GM23338 (cell line): ENCODE data around the gene KRTAP13-1. TPM values are rescaled to one million over a fixed set of nuclear protein-coding genes. Genes with fewer than 3 reads are reported as not detected.

Experiments used
- ATAC-seq: fragments of 200-7000 bp; cut with Tn5 transposase; 3 replicates; pipeline ENCODE4 v1.9.1; 2020
- DNase-seq: peaks from one replicate; pipeline ENCODE4 v3.0.0-alpha.2; 2015; ENCODE audit warnings: low spot score
- H2AFZ ChIP-seq: fragments of 200-600 bp; sonication (generic); 2 replicates; pipeline ENCODE4 v1.8.0; 2016; ENCODE audit warnings: antibody characterized with exemption, mild to moderate bottlenecking, moderate library complexity
- H3F3A ChIP-seq: fragments of 200-600 bp; sonication (generic); replicated peaks from 2 replicates; pipeline ENCODE4 v1.8.0; 2017; ENCODE audit warnings: antibody characterized with exemption, mixed run types, low read depth
- H3K27ac ChIP-seq: fragments of 200-600 bp; sonication (generic); 2 replicates; pipeline ENCODE4 v1.6.1; 2016; ENCODE audit warnings: low read depth
- H3K27me3 ChIP-seq: fragments of 200-600 bp; sonication (generic); 2 replicates; pipeline ENCODE4 v1.8.0; 2016; ENCODE audit warnings: mild to moderate bottlenecking, mixed run types, moderate library complexity; ENCODE audit not compliant: insufficient read depth
- H3K36me3 ChIP-seq: fragments of 200-600 bp; sonication (generic); 2 replicates; pipeline ENCODE4 v1.8.0; 2016; ENCODE audit warnings: mild to moderate bottlenecking; ENCODE audit not compliant: insufficient read depth
- H3K4me1 ChIP-seq: fragments of 200-600 bp; sonication (generic); 2 replicates; pipeline ENCODE4 v1.8.0; 2016; ENCODE audit warnings: mild to moderate bottlenecking, moderate library complexity; ENCODE audit not compliant: insufficient read depth
- H3K4me2 ChIP-seq: fragments of 200-600 bp; sonication (generic); 2 replicates; pipeline ENCODE4 v1.7.1; 2017; ENCODE audit warnings: mixed run types
- H3K4me3 ChIP-seq: fragments of 200-600 bp; sonication (generic); 2 replicates; pipeline ENCODE4 v1.6.1; 2016; ENCODE audit warnings: mixed run types
- H3K79me2 ChIP-seq: fragments of 200-600 bp; sonication (generic); replicated peaks from 2 replicates; pipeline ENCODE4 v1.8.0; 2017; ENCODE audit warnings: mild to moderate bottlenecking; ENCODE audit not compliant: insufficient read depth
- H3K9me2 ChIP-seq: fragments of 200-600 bp; sonication (generic); 2 replicates; pipeline ENCODE4 v1.8.0; 2017; ENCODE audit not compliant: insufficient read depth
- H4K20me1 ChIP-seq: fragments of 200-600 bp; sonication (generic); replicated peaks from 2 replicates; pipeline ENCODE4 v1.8.0; 2017; ENCODE audit warnings: mild to moderate bottlenecking; ENCODE audit not compliant: insufficient read depth
- H3K27ac Mint-ChIP-seq: 2 replicates; pipeline ENCODE4 v1.8.0; 2020; ENCODE audit warnings: inconsistent platforms, mild to moderate bottlenecking, moderate library complexity, mixed read lengths
- H3K27me3 Mint-ChIP-seq: 3 replicates; pipeline ENCODE4 v1.8.0; 2022; ENCODE audit warnings: low read depth, mild to moderate bottlenecking, moderate library complexity, mixed read lengths, inconsistent platforms; ENCODE audit not compliant: insufficient read depth, poor library complexity
- H3K36me3 Mint-ChIP-seq: 3 replicates; pipeline ENCODE4 v1.8.0; 2021; ENCODE audit warnings: low read depth, mild to moderate bottlenecking, inconsistent platforms, moderate library complexity, mixed read lengths
- H3K4me1 Mint-ChIP-seq: 3 replicates; pipeline ENCODE4 v1.8.0; 2020; ENCODE audit warnings: mild to moderate bottlenecking, inconsistent platforms, mixed read lengths
- H3K4me3 Mint-ChIP-seq: 3 replicates; pipeline ENCODE4 v1.8.0; 2021; ENCODE audit warnings: moderate library complexity, mild to moderate bottlenecking, inconsistent platforms, mixed read lengths
- H3K9me3 Mint-ChIP-seq: 3 replicates; pipeline ENCODE4 v1.8.0; 2020; ENCODE audit warnings: moderate library complexity, mild to moderate bottlenecking, inconsistent platforms, mixed read lengths
- EZH2 ChIP-seq: fragments of 200-600 bp; sonication (generic); IDR thresholded peaks from one replicate; pipeline ENCODE4 v1.8.0; 2017; ENCODE audit warnings: antibody characterized with exemption, mild to moderate bottlenecking, low read depth; ENCODE audit not compliant: unreplicated experiment
- EZH2phosphoT487 ChIP-seq: fragments of 200-600 bp; sonication (generic); IDR thresholded peaks from one replicate; pipeline ENCODE4 v1.8.1; 2018; ENCODE audit warnings: antibody characterized with exemption; ENCODE audit not compliant: unreplicated experiment
- JUNB ChIP-seq: IDR thresholded peaks from one replicate; pipeline ENCODE4 v1.6.1; 2016; ENCODE audit warnings: antibody characterized with exemption; ENCODE audit not compliant: unreplicated experiment
- NANOG ChIP-seq: IDR thresholded peaks from 2 replicates; pipeline ENCODE4 v1.6.1; 2016; ENCODE audit warnings: antibody characterized with exemption, borderline replicate concordance
- STAT1 ChIP-seq: IDR thresholded peaks from one replicate; pipeline ENCODE4 v1.6.1; 2016; ENCODE audit warnings: antibody characterized with exemption; ENCODE audit not compliant: unreplicated experiment
- ZNF114 ChIP-seq: fragments of 250-450 bp; sonication (Bioruptor Pico); IDR thresholded peaks from 2 replicates; pipeline ENCODE4 v1.5.0; 2020; ENCODE audit warnings: mild to moderate bottlenecking, moderate library complexity
- ZNF331 ChIP-seq: fragments of 250-450 bp; sonication (Bioruptor Pico); IDR thresholded peaks from 2 replicates; pipeline ENCODE4 v1.5.0; 2020; ENCODE audit warnings: low read depth, mild to moderate bottlenecking, moderate library complexity
- polyA plus RNA-seq: library from polyadenylated mRNA; unstranded; fragments of >200 nt; fragmentation: Nextera tagmentation; extraction: Ambion mirVana; gene quantifications from 2 replicates; pipeline ENCODE4 v1.2.1, GENCODE V29; 2016
- total RNA-seq: library from RNA; depleted of rRNA; stranded (reverse); fragments of >200 nt; shearing (Covaris generic); gene quantifications from 2 replicates; pipeline ENCODE4 v1.2.3, GENCODE V29; 2014
- TF ChIP-seq, protein P1 (sequence below), 2 experiments: fragments of 200-600 bp in 1 of 2; sonication (generic) in 1 of 2; conservative IDR thresholded peaks; 2 replicates each; pipeline versions ENCODE4 v1.5.1 to v1.6.1; 2016 to 2017; ENCODE audit warnings: antibody characterized with exemption in 2 of 2, low read depth in 2 of 2, mild to moderate bottlenecking in 2 of 2, moderate library complexity in 1 of 2
- TF ChIP-seq, protein P2 (sequence below): IDR thresholded peaks from one replicate; pipeline ENCODE4 v1.6.1; 2018; ENCODE audit warnings: antibody characterized with exemption; ENCODE audit not compliant: unreplicated experiment
- TF ChIP-seq, protein P3 (sequence below): fragments of 250-450 bp; sonication (Bioruptor Pico); IDR thresholded peaks from 2 replicates; pipeline ENCODE4 v1.5.0; 2020; ENCODE audit warnings: mild to moderate bottlenecking, moderate library complexity

Gene KRTAP13-1
- total and polyA plus RNA-seq, 2 experiments from 2014 or later: not detected

DNA sequence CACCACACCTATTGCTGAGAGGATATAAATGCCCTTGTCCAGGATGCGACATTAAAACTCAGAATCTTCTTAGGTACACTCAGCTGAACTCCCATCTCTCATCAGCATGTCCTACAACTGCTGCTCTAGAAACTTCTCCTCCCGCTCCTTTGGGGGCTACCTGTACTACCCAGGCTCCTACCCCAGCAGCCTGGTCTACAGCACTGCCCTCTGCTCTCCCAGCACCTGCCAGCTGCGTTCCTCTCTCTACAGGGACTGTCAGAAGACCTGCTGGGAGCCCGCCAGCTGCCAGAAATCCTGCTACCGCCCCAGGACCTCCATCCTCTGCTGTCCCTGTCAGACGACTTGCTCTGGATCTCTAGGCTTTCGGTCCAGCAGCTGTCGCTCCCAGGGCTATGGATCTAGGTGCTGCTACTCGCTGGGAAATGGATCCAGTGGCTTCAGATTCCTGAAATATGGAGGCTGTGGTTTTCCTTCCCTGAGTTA is 34.4 kb downstream of the KRTAP13-1 start, which contains the start of gene KRTAP13-4:
Gene KRTAP13-4, plus strand, starts transcription at position 51 of the 486 bp plus-strand sequence. Its CDS starts 56 bp downstream, at position 107.
- peaks cover 4% of the 10 kb centered on the region for H3K27me3 Mint-ChIP-seq
- Histone ChIP-seq H3K79me2 (no peaks in the 10 kb centered on the region), H3K4me2 (no peak within 1 kb of the TSS), H3K27ac (no peak within 1 kb of the TSS), H3K4me3 (no peak within 1 kb of the TSS), H4K20me1 (no peaks in the 10 kb centered on the region), H3K9me2 (0 out of 2 replicates have a peak, but pooled peaks cover 4% of the 10 kb centered on the region), H3K4me1 (peaks cover 4% of the 10 kb centered on the region; the same call in 1 of the 2 replicates), H3K36me3 (no peaks in the 10 kb centered on the region), H2AFZ (no peak within 1 kb of the TSS), H3F3A (no peaks in the 10 kb centered on the region), H3K27me3 (no peaks in the 10 kb centered on the region)
- TF ChIP-seq STAT1: no peak
- TF ChIP-seq, protein P1, sequence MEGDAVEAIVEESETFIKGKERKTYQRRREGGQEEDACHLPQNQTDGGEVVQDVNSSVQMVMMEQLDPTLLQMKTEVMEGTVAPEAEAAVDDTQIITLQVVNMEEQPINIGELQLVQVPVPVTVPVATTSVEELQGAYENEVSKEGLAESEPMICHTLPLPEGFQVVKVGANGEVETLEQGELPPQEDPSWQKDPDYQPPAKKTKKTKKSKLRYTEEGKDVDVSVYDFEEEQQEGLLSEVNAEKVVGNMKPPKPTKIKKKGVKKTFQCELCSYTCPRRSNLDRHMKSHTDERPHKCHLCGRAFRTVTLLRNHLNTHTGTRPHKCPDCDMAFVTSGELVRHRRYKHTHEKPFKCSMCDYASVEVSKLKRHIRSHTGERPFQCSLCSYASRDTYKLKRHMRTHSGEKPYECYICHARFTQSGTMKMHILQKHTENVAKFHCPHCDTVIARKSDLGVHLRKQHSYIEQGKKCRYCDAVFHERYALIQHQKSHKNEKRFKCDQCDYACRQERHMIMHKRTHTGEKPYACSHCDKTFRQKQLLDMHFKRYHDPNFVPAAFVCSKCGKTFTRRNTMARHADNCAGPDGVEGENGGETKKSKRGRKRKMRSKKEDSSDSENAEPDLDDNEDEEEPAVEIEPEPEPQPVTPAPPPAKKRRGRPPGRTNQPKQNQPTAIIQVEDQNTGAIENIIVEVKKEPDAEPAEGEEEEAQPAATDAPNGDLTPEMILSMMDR (conservative IDR thresholded peaks at IDR 0.05; ENCODE audit: low read depth in 2 of 2): no peak
- TF ChIP-seq JUNB: no peak
- no peak for TF ChIP-seq ZNF331 (CRISPR knock-in tag)
- TF ChIP-seq NANOG: no peak
- TF ChIP-seq, protein P2, sequence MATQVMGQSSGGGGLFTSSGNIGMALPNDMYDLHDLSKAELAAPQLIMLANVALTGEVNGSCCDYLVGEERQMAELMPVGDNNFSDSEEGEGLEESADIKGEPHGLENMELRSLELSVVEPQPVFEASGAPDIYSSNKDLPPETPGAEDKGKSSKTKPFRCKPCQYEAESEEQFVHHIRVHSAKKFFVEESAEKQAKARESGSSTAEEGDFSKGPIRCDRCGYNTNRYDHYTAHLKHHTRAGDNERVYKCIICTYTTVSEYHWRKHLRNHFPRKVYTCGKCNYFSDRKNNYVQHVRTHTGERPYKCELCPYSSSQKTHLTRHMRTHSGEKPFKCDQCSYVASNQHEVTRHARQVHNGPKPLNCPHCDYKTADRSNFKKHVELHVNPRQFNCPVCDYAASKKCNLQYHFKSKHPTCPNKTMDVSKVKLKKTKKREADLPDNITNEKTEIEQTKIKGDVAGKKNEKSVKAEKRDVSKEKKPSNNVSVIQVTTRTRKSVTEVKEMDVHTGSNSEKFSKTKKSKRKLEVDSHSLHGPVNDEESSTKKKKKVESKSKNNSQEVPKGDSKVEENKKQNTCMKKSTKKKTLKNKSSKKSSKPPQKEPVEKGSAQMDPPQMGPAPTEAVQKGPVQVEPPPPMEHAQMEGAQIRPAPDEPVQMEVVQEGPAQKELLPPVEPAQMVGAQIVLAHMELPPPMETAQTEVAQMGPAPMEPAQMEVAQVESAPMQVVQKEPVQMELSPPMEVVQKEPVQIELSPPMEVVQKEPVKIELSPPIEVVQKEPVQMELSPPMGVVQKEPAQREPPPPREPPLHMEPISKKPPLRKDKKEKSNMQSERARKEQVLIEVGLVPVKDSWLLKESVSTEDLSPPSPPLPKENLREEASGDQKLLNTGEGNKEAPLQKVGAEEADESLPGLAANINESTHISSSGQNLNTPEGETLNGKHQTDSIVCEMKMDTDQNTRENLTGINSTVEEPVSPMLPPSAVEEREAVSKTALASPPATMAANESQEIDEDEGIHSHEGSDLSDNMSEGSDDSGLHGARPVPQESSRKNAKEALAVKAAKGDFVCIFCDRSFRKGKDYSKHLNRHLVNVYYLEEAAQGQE: no peak
- TF ChIP-seq EZH2: no peak
- no peak for TF ChIP-seq ZNF114 (CRISPR knock-in tag)
- TF ChIP-seq EZH2phosphoT487: no peak
- TF ChIP-seq, protein P3, sequence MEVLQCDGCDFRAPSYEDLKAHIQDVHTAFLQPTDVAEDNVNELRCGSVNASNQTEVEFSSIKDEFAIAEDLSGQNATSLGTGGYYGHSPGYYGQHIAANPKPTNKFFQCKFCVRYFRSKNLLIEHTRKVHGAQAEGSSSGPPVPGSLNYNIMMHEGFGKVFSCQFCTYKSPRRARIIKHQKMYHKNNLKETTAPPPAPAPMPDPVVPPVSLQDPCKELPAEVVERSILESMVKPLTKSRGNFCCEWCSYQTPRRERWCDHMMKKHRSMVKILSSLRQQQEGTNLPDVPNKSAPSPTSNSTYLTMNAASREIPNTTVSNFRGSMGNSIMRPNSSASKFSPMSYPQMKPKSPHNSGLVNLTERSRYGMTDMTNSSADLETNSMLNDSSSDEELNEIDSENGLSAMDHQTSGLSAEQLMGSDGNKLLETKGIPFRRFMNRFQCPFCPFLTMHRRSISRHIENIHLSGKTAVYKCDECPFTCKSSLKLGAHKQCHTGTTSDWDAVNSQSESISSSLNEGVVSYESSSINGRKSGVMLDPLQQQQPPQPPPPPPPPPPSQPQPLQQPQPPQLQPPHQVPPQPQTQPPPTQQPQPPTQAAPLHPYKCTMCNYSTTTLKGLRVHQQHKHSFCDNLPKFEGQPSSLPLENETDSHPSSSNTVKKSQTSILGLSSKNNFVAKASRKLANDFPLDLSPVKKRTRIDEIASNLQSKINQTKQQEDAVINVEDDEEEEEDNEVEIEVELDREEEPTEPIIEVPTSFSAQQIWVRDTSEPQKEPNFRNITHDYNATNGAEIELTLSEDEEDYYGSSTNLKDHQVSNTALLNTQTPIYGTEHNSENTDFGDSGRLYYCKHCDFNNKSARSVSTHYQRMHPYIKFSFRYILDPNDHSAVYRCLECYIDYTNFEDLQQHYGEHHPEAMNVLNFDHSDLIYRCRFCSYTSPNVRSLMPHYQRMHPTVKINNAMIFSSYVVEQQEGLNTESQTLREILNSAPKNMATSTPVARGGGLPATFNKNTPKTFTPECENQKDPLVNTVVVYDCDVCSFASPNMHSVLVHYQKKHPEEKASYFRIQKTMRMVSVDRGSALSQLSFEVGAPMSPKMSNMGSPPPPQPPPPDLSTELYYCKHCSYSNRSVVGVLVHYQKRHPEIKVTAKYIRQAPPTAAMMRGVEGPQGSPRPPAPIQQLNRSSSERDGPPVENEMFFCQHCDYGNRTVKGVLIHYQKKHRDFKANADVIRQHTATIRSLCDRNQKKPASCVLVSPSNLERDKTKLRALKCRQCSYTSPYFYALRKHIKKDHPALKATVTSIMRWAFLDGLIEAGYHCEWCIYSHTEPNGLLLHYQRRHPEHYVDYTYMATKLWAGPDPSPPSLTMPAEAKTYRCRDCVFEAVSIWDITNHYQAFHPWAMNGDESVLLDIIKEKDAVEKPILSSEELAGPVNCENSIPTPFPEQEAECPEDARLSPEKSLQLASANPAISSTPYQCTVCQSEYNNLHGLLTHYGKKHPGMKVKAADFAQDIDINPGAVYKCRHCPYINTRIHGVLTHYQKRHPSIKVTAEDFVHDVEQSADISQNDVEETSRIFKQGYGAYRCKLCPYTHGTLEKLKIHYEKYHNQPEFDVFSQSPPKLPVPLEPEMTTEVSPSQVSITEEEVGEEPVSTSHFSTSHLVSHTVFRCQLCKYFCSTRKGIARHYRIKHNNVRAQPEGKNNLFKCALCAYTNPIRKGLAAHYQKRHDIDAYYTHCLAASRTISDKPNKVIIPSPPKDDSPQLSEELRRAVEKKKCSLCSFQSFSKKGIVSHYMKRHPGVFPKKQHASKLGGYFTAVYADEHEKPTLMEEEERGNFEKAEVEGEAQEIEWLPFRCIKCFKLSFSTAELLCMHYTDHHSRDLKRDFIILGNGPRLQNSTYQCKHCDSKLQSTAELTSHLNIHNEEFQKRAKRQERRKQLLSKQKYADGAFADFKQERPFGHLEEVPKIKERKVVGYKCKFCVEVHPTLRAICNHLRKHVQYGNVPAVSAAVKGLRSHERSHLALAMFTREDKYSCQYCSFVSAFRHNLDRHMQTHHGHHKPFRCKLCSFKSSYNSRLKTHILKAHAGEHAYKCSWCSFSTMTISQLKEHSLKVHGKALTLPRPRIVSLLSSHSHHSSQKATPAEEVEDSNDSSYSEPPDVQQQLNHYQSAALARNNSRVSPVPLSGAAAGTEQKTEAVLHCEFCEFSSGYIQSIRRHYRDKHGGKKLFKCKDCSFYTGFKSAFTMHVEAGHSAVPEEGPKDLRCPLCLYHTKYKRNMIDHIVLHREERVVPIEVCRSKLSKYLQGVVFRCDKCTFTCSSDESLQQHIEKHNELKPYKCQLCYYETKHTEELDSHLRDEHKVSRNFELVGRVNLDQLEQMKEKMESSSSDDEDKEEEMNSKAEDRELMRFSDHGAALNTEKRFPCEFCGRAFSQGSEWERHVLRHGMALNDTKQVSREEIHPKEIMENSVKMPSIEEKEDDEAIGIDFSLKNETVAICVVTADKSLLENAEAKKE: no peak
- H3K9me3 Mint-ChIP-seq: peaks cover 2% of the 10 kb centered on the region; the same call in 1 of the 3 replicates
- H3K36me3 Mint-ChIP-seq: no peaks in the 10 kb centered on the region; the same call in 2 of the 3 replicates
- no peak for ATAC-seq
- no peak for DNase-seq
- peaks cover 32% of the 10 kb centered on the region for H3K4me1 Mint-ChIP-seq
- H3K4me3 Mint-ChIP-seq: no peak within 1 kb of the TSS
- no peak within 1 kb of the TSS for H3K27ac Mint-ChIP-seq
